Astrocyte (in vitro differentiated cells and primary cell): Measurements from ENCODE around the gene SSU72. TPM values are rescaled to one million over a fixed set of nuclear protein-coding genes. Genes with fewer than 3 reads are reported as not detected.
"Not testable (repeated sequence)": the region's sequence is repeated elsewhere in the genome, so short reads cannot be mapped to it uniquely, and the experiment has no call there.

Source experiments
- DNase-seq: peaks from one replicate; pipeline ENCODE4 v3.0.0-alpha.2; 2010; ENCODE audit warnings: low read depth
- FAIRE-seq: peaks from 2 replicates; lab custom pipeline; 2011; peaks lifted over from hg19 to GRCh38; lab: Jason Lieb, UNC
- H2AFZ ChIP-seq: 2 replicates; pipeline ENCODE4 v1.6.0; 2012; ENCODE audit warnings: low read depth, low read length, inconsistent platforms
- H3K27ac ChIP-seq: 2 replicates; pipeline ENCODE4 v1.5.1; 2011; ENCODE audit warnings: low read depth, low read length, inconsistent platforms
- H3K27me3 ChIP-seq: 2 replicates; pipeline ENCODE4 v1.6.0; 2011; ENCODE audit warnings: low read length, inconsistent platforms; ENCODE audit not compliant: insufficient read depth
- H3K36me3 ChIP-seq: 2 replicates; pipeline ENCODE4 v1.5.1; 2011; ENCODE audit warnings: low read length, inconsistent platforms; ENCODE audit not compliant: insufficient read depth
- H3K4me1 ChIP-seq: 2 replicates; pipeline ENCODE4 v1.5.1; 2011; ENCODE audit warnings: low read length, inconsistent platforms; ENCODE audit not compliant: insufficient read depth
- H3K4me2 ChIP-seq: 2 replicates; pipeline ENCODE4 v1.6.0; 2012; ENCODE audit warnings: low read length, inconsistent platforms
- H3K4me3 ChIP-seq: 2 replicates; pipeline ENCODE4 v1.5.1; 2011; ENCODE audit warnings: low read depth, mild to moderate bottlenecking, low read length, inconsistent platforms; ENCODE audit not compliant: insufficient read depth
- H3K79me2 ChIP-seq: 2 replicates; pipeline ENCODE4 v1.6.0; 2012; ENCODE audit warnings: mild to moderate bottlenecking, low read length, inconsistent platforms; ENCODE audit not compliant: insufficient read depth
- H3K9ac ChIP-seq: 2 replicates; pipeline ENCODE4 v1.6.0; 2012; ENCODE audit warnings: mild to moderate bottlenecking, low read length, inconsistent platforms
- H3K9me3 ChIP-seq: 2 replicates; pipeline ENCODE4 v1.5.1; 2012; ENCODE audit warnings: low read depth, mild to moderate bottlenecking, low read length, inconsistent platforms; ENCODE audit not compliant: insufficient read depth
- H4K20me1 ChIP-seq: 2 replicates; pipeline ENCODE4 v1.6.0; 2012; ENCODE audit warnings: low read length, inconsistent platforms; ENCODE audit not compliant: insufficient read depth
- H3K27ac Mint-ChIP-seq: one replicate; pipeline ENCODE4 v1.8.0; 2021; ENCODE audit warnings: mild to moderate bottlenecking, mixed read lengths; ENCODE audit not compliant: unreplicated experiment
- H3K27me3 Mint-ChIP-seq: one replicate; pipeline ENCODE4 v1.8.0; 2021; ENCODE audit warnings: low read depth, mixed read lengths; ENCODE audit not compliant: unreplicated experiment
- H3K36me3 Mint-ChIP-seq: one replicate; pipeline ENCODE4 v1.8.0; 2021; ENCODE audit warnings: low read depth, mixed read lengths; ENCODE audit not compliant: unreplicated experiment
- H3K4me1 Mint-ChIP-seq: one replicate; pipeline ENCODE4 v1.8.0; 2021; ENCODE audit warnings: low read depth, mixed read lengths; ENCODE audit not compliant: unreplicated experiment
- H3K4me3 Mint-ChIP-seq: one replicate; pipeline ENCODE4 v1.8.0; 2021; ENCODE audit warnings: mild to moderate bottlenecking, moderate library complexity, mixed read lengths; ENCODE audit not compliant: unreplicated experiment
- H3K9me3 Mint-ChIP-seq: one replicate; pipeline ENCODE4 v1.8.0; 2021; ENCODE audit warnings: mild to moderate bottlenecking, mixed read lengths; ENCODE audit not compliant: unreplicated experiment
- EZH2 ChIP-seq: IDR thresholded peaks from 2 replicates; pipeline ENCODE4 v1.6.1; 2012; ENCODE audit warnings: mild to moderate bottlenecking, low read length, inconsistent platforms; ENCODE audit not compliant: insufficient read depth
- total RNA-seq: library from RNA; stranded (reverse); gene quantifications from 2 replicates; pipeline ENCODE4 v1.2.1, GENCODE V29; 2021
- TF ChIP-seq, protein P1 (sequence below): IDR thresholded peaks from 2 replicates; pipeline ENCODE4 v1.5.1; 2011; ENCODE audit warnings: low read depth, mild to moderate bottlenecking, inconsistent platforms, low read length, moderate library complexity; ENCODE audit not compliant: insufficient read depth

The SSU72 gene
- total RNA-seq, 1 donor from 2014 or later: 145 TPM

DNA sequence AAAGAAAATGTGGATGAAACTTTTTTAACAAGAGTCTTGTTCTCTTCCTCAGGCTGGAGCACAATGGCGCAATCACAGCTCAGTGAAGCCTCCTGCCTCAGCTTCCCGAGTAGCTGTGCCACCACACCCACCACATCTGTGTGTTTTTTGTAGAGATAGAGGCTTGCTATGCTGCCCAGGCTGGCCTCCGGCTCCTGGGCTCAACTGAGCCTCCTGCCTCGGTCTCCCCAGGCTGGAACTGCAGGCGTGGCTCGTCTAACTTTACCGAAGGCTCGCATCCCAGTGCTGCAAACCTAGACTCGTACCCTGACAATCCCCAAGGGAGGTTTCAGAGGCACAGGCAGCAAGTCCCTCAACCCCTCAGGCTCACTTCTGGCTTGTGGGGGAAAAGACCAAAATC, 14.5 kb downstream of the SSU72 start:
- H3K4me2 ChIP-seq: no peak overlapping the region
- no peak overlapping the region for H2AFZ ChIP-seq
- FAIRE-seq: no peak
- H3K36me3 ChIP-seq: peaks cover 20% of the 10 kb centered on the region
- no peak overlapping the region for H3K27ac ChIP-seq
- Mint-ChIP-seq H3K27me3 (no peaks in the 10 kb centered on the region), H3K4me3 (no peak overlapping the region), H3K27ac (no peak overlapping the region), H3K4me1 (peaks cover 2% of the 10 kb centered on the region), H3K36me3 (peaks cover 28% of the 10 kb centered on the region), H3K9me3 (no peaks in the 10 kb centered on the region)
- TF ChIP-seq EZH2: no peak
- TF ChIP-seq, protein P1, sequence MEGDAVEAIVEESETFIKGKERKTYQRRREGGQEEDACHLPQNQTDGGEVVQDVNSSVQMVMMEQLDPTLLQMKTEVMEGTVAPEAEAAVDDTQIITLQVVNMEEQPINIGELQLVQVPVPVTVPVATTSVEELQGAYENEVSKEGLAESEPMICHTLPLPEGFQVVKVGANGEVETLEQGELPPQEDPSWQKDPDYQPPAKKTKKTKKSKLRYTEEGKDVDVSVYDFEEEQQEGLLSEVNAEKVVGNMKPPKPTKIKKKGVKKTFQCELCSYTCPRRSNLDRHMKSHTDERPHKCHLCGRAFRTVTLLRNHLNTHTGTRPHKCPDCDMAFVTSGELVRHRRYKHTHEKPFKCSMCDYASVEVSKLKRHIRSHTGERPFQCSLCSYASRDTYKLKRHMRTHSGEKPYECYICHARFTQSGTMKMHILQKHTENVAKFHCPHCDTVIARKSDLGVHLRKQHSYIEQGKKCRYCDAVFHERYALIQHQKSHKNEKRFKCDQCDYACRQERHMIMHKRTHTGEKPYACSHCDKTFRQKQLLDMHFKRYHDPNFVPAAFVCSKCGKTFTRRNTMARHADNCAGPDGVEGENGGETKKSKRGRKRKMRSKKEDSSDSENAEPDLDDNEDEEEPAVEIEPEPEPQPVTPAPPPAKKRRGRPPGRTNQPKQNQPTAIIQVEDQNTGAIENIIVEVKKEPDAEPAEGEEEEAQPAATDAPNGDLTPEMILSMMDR: no peak
- H3K4me3 ChIP-seq: no peak overlapping the region
- peaks cover 2% of the 10 kb centered on the region for H3K4me1 ChIP-seq
- H4K20me1 ChIP-seq: peaks cover 88% of the 10 kb centered on the region
- no peaks in the 10 kb centered on the region for H3K9me3 ChIP-seq
- peaks cover 63% of the 10 kb centered on the region for H3K79me2 ChIP-seq
- no peak for DNase-seq
- H3K27me3 ChIP-seq: no peaks in the 10 kb centered on the region
- no peak overlapping the region for H3K9ac ChIP-seq

DNA sequence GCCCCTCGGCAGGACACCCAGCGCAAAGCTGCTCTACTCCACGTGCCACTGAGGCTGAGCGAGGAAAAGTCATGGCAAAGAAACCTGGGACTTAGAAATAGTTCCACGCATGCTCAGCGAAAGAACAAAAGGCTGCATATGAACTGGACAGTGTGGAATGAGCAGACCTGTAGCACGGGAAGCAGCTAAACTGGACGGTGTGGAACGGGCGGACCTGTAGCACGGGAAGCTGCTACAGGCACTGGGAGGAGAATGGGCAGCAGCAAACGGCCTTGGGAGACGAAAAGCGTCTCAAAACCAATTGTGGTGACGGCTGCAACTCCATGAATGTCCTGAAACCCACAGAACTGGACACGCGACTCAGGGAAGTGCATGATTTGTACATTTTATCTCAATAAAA, 15.6 kb downstream of the SSU72 start:
- H3K4me1 Mint-ChIP-seq: peaks cover 9% of the 10 kb centered on the region
- Histone ChIP-seq H3K4me2 (no peak overlapping the region), H3K9me3 (no peaks in the 10 kb centered on the region), H3K4me1 (peaks cover 5% of the 10 kb centered on the region), H4K20me1 (peaks cover 87% of the 10 kb centered on the region), H3K27me3 (no peaks in the 10 kb centered on the region), H3K36me3 (peaks cover 12% of the 10 kb centered on the region), H3K79me2 (peaks cover 62% of the 10 kb centered on the region), H2AFZ (no peak overlapping the region), H3K4me3 (no peak overlapping the region), H3K9ac (no peak overlapping the region), H3K27ac (no peak overlapping the region)
- no peak overlapping the region for H3K27ac Mint-ChIP-seq
- H3K9me3 Mint-ChIP-seq: no peaks in the 10 kb centered on the region
- no peaks in the 10 kb centered on the region for H3K27me3 Mint-ChIP-seq
- peaks cover 22% of the 10 kb centered on the region for H3K36me3 Mint-ChIP-seq
- DNase-seq (no peak), FAIRE-seq (no peak)
- H3K4me3 Mint-ChIP-seq: no peak overlapping the region
- TF ChIP-seq, protein P1: no peak
- no peak for TF ChIP-seq EZH2

DNA sequence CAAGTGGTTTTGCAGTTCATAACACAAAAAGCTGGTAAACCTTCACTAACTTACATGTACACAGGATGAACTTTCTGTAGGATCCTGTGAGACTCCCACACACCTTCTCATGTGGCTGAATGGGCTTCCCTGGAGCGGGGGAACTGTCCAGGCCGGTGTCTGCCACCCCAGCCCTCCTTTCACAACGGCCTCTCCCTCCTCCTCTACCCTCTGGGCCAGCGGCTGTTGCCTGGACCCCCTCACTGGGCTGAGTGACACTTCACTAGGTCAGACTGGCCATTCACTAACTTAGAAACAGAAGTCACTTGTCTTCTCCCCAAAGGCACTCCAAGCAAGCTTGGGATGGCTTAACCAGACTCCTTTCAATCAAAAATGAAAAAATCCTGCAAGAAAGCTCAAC, 16.1 kb downstream of the SSU72 start:
- no peaks in the 10 kb centered on the region for H3K9me3 Mint-ChIP-seq
- no peak overlapping the region for H3K27ac ChIP-seq
- no peak overlapping the region for H3K27ac Mint-ChIP-seq
- no peak overlapping the region for H2AFZ ChIP-seq
- H3K79me2 ChIP-seq: peaks cover 62% of the 10 kb centered on the region
- no peaks in the 10 kb centered on the region for H3K27me3 ChIP-seq
- H3K4me3 Mint-ChIP-seq: no peak overlapping the region
- H3K9me3 ChIP-seq: no peaks in the 10 kb centered on the region
- H3K36me3 ChIP-seq: peaks cover 10% of the 10 kb centered on the region
- FAIRE-seq: no peak
- no peak overlapping the region for H3K9ac ChIP-seq
- H4K20me1 ChIP-seq: peaks cover 87% of the 10 kb centered on the region
- H3K4me1 ChIP-seq: peaks cover 5% of the 10 kb centered on the region
- H3K4me1 Mint-ChIP-seq: peaks cover 10% of the 10 kb centered on the region
- no peak for DNase-seq
- H3K27me3 Mint-ChIP-seq: no peaks in the 10 kb centered on the region
- no peak overlapping the region for H3K4me2 ChIP-seq
- peaks cover 19% of the 10 kb centered on the region for H3K36me3 Mint-ChIP-seq
- TF ChIP-seq EZH2: no peak
- no peak overlapping the region for H3K4me3 ChIP-seq

DNA sequence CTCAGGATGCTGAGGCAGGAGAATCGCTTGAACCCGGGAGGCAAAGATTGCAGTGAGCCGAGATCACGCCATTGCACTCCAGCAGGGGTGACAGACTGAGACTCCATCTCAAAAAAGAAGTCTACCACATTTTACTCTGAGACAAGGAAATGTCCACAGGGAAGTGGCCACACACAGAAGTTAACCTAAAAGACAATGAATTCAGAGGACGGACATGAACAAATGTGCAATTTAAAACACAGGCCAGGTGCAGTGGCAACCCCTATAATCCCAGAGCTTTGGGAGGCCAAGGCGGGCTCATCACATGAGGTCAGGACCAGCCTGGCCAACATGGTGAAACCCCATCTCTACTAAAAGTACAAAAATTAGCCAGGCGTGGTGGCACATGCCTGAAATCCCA, 17.0 kb downstream of the SSU72 start:
- peaks cover 53% of the 10 kb centered on the region for H3K79me2 ChIP-seq
- not testable (repeated sequence) for H3K9ac ChIP-seq, H3K4me2 ChIP-seq, H3K27me3 Mint-ChIP-seq, H3K9me3 Mint-ChIP-seq, H3K27ac Mint-ChIP-seq, H3K9me3 ChIP-seq, H3K36me3 ChIP-seq, H2AFZ ChIP-seq, H3K27ac ChIP-seq, H3K27me3 ChIP-seq, DNase-seq, FAIRE-seq, H3K4me1 ChIP-seq, H3K4me3 ChIP-seq, H3K4me3 Mint-ChIP-seq
- peaks cover 78% of the 10 kb centered on the region for H4K20me1 ChIP-seq
- Mint-ChIP-seq H3K4me1 (peaks cover 10% of the 10 kb centered on the region), H3K36me3 (peaks cover 14% of the 10 kb centered on the region)

DNA sequence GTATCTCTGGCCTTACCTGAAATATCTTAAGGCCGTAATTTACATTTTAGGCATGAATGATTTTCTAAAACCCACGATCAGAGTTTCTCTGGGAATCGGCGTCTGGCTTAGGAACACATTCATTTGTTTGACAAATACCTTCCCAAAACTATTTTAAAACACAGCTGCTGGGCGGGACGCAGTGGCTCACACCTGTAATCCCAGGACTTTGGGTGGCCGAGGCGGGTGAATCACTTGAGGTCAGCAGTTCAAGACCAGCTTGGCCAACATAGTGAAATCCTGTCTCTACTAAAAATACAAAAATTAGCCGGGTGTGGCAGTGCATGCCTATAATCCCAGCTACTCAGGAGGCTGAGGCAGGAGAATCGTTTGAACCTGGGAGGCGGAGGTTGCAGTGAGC, 17.7 kb downstream of the SSU72 start:
- not testable (repeated sequence) for H3K4me1 ChIP-seq, H3K27ac Mint-ChIP-seq, H3K4me3 Mint-ChIP-seq, H3K9me3 Mint-ChIP-seq, H3K27me3 Mint-ChIP-seq, H2AFZ ChIP-seq, H3K4me2 ChIP-seq, H3K9me3 ChIP-seq, H3K36me3 ChIP-seq, H3K27ac ChIP-seq, H3K27me3 ChIP-seq, DNase-seq, H3K4me3 ChIP-seq, H3K9ac ChIP-seq, FAIRE-seq
- Mint-ChIP-seq H3K4me1 (peaks cover 11% of the 10 kb centered on the region), H3K36me3 (peaks cover 14% of the 10 kb centered on the region)
- peaks cover 52% of the 10 kb centered on the region for H3K79me2 ChIP-seq
- peaks cover 74% of the 10 kb centered on the region for H4K20me1 ChIP-seq
